ENCODE data around the gene ABHD13. TPM values are rescaled to one million over a fixed set of nuclear protein-coding genes. Genes with fewer than 3 reads are reported as not detected.

Gene ABHD13
- total RNA-seq, 1 experiment from 2014 or later, result 6.2 TPM

DNA sequence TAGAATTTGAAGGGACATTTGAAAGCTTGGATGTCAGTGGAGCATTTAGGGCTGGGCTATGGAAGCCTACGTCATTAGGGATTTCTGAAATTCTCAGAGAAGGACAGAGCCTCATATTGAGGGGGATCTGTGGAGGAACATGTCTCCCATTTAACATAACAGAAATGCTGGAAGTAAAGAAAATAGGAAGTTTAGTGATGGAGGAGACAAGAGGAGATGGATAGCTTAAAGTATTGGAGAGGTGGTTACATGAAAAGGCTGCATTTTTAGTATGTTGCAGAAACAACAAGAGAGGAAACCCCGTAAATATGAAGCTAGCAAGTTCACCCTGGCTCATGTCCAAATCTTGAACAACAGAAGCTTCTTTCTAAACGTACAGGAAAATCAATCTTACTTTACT, 27.3 kb upstream of the ABHD13 start:
- Mint-ChIP-seq H3K4me3 (ENCODE audit: unreplicated experiment) (no peak overlapping the region), H3K9me3 (ENCODE audit: unreplicated experiment) (peaks cover 18% of the 10 kb centered on the region), H3K4me1 (ENCODE audit: insufficient read depth, unreplicated experiment) (peaks cover 6% of the 10 kb centered on the region), H3K27ac (ENCODE audit: low read depth, unreplicated experiment) (no peak overlapping the region), H3K27me3 (ENCODE audit: insufficient read depth, unreplicated experiment) (no peaks in the 10 kb centered on the region), H3K36me3 (ENCODE audit: insufficient read depth, unreplicated experiment) (no peaks in the 10 kb centered on the region)
- TF ChIP-seq, protein P1, sequence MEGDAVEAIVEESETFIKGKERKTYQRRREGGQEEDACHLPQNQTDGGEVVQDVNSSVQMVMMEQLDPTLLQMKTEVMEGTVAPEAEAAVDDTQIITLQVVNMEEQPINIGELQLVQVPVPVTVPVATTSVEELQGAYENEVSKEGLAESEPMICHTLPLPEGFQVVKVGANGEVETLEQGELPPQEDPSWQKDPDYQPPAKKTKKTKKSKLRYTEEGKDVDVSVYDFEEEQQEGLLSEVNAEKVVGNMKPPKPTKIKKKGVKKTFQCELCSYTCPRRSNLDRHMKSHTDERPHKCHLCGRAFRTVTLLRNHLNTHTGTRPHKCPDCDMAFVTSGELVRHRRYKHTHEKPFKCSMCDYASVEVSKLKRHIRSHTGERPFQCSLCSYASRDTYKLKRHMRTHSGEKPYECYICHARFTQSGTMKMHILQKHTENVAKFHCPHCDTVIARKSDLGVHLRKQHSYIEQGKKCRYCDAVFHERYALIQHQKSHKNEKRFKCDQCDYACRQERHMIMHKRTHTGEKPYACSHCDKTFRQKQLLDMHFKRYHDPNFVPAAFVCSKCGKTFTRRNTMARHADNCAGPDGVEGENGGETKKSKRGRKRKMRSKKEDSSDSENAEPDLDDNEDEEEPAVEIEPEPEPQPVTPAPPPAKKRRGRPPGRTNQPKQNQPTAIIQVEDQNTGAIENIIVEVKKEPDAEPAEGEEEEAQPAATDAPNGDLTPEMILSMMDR (IDR thresholded peaks at IDR 0.05; ENCODE audit: unreplicated experiment), result no peak
- ChIA-PET CTCF (interaction anchor here (0.7 to 2.3 kb wide), 2 partner anchors 36 to 296 kb away, joined by 3 to 11 read pairs; no protein-coding TSS in a partner anchor), POLR2A (interaction anchor here (0.7 kb wide), 1 partner anchor 853 kb away, joined by 4 read pairs; no protein-coding TSS in a partner anchor)
- intact Hi-C loops (cut with micrococcal nuclease), result no loop called here
- DNase-seq (ENCODE audit: unreplicated experiment), result no peak
- BruUV-seq (replicated peaks), result no TSS peak

DNA sequence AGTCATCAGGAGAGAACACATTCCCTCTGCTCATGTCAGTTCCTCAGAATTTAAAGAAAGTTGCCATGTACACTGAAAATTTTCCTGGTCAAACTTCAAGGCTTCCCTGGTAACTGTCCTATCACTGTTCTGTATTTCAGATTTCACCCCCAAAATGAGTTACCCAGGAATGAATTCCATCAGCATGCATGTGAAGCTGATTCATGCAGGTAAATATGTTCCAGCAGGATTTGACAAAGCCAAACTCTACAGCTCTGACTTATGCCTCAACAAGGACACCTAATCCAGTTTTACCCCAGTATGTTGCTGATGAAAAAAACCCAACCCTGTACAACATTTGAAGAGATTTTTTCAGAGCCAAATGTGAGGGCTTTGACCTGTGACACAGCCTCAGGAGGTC, 24.4 kb upstream of the ABHD13 start:
- peaks cover 18% of the 10 kb centered on the region for H3K9me3 Mint-ChIP-seq (ENCODE audit: unreplicated experiment)
- intact Hi-C loops (cut with micrococcal nuclease), result no loop called here
- no peak for DNase-seq (ENCODE audit: unreplicated experiment)
- H3K4me3 Mint-ChIP-seq (ENCODE audit: unreplicated experiment), result no peak overlapping the region
- ChIA-PET POLR2A (interaction anchor here (0.7 to 0.8 kb wide), 2 partner anchors 18 to 25 kb away, joined by 3 read pairs; partner anchors contain the start of gene ABHD13), CTCF (no interaction called here)
- TF ChIP-seq, protein P1 (IDR thresholded peaks at IDR 0.05; ENCODE audit: unreplicated experiment), result no peak
- H3K36me3 Mint-ChIP-seq (ENCODE audit: insufficient read depth, unreplicated experiment), result no peaks in the 10 kb centered on the region
- H3K27me3 Mint-ChIP-seq (ENCODE audit: insufficient read depth, unreplicated experiment), result no peaks in the 10 kb centered on the region
- no TSS peak for BruUV-seq (replicated peaks)
- no peak overlapping the region for H3K27ac Mint-ChIP-seq (ENCODE audit: low read depth, unreplicated experiment)
- peaks cover 6% of the 10 kb centered on the region for H3K4me1 Mint-ChIP-seq (ENCODE audit: insufficient read depth, unreplicated experiment)

DNA sequence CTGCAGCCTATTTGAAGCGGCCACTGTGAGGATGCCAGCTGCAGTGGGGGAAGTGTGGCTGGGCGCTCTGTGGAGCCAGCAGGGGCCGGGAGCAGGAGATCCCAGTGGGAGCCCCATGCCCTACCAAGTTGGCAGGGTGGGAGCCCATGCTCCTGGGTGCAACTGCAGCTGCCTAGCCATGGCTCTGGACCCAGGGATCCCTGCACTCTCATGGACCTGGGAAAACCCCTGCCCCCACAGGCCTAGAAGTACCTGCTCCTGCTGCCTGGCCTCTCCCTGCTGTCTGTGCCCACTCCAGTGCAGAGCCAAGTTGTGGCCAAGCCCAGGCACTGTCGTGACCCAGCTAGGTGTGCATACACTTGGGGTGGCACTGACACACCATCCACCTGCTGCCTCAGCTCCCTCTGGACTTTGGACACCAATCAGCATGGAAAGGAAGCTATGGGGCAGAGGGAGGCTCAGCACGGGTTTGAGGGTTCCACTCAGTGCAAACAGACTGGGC, 23.7 kb upstream of the ABHD13 start:
- Mint-ChIP-seq H3K9me3 (ENCODE audit: unreplicated experiment) (peaks cover 18% of the 10 kb centered on the region), H3K27ac (ENCODE audit: low read depth, unreplicated experiment) (no peak overlapping the region), H3K27me3 (ENCODE audit: insufficient read depth, unreplicated experiment) (no peaks in the 10 kb centered on the region), H3K4me3 (ENCODE audit: unreplicated experiment) (no peak overlapping the region), H3K36me3 (ENCODE audit: insufficient read depth, unreplicated experiment) (no peaks in the 10 kb centered on the region), H3K4me1 (ENCODE audit: insufficient read depth, unreplicated experiment) (peaks cover 6% of the 10 kb centered on the region)
- intact Hi-C loops (cut with micrococcal nuclease), result no loop called here
- BruUV-seq (replicated peaks), result no TSS peak
- CTCF ChIA-PET, result no interaction called here
- TF ChIP-seq, protein P1 (IDR thresholded peaks at IDR 0.05; ENCODE audit: unreplicated experiment), result no peak
- POLR2A ChIA-PET, result interaction anchor here (0.7 kb wide), 1 partner anchor 19 kb away, joined by 3 read pairs; no protein-coding TSS in a partner anchor
- no peak for DNase-seq (ENCODE audit: unreplicated experiment)

DNA sequence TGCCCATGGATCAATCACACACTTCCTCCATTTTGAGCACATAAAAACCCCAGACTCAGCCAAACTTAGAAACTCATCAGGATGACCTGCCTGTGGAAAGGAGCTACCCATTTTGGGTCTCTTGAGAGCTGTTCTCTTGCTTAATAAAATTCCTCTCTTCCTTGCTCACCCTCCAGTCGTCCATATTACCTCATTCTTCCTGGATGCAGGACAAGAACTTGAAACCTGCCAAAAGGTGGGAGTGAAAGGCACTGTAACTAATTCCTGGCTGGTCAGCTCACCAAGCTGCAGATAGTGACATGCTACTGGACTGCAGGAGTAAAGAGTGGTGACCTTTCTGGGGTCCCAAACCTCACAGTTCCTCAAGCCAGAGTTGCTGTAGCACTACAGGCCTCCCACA, 23.0 kb upstream of the ABHD13 start:
- Mint-ChIP-seq H3K4me3 (ENCODE audit: unreplicated experiment) (no peak overlapping the region), H3K27ac (ENCODE audit: low read depth, unreplicated experiment) (no peak overlapping the region), H3K36me3 (ENCODE audit: insufficient read depth, unreplicated experiment) (no peaks in the 10 kb centered on the region), H3K4me1 (ENCODE audit: insufficient read depth, unreplicated experiment) (peaks cover 6% of the 10 kb centered on the region), H3K27me3 (ENCODE audit: insufficient read depth, unreplicated experiment) (no peaks in the 10 kb centered on the region), H3K9me3 (ENCODE audit: unreplicated experiment) (peaks cover 18% of the 10 kb centered on the region)
- ChIA-PET CTCF (interaction anchor here (1.0 kb wide), 1 partner anchor 989 kb away, joined by 5 read pairs; no protein-coding TSS in a partner anchor), POLR2A (no interaction called here)
- BruUV-seq (replicated peaks), result no TSS peak
- intact Hi-C loops (cut with micrococcal nuclease), result no loop called here
- TF ChIP-seq, protein P1 (IDR thresholded peaks at IDR 0.05; ENCODE audit: unreplicated experiment), result no peak
- DNase-seq (ENCODE audit: unreplicated experiment), result peak; percentile 7
